Gastroesophageal sphincter (tissue), 4 donors: ENCODE measurements around the gene SLC4A2. TPM values are rescaled to one million over a fixed set of nuclear protein-coding genes. Genes with fewer than 3 reads are reported as not detected.

Experiments
- ATAC-seq: fragments of 150-250 bp; one replicate; pipeline ENCODE4 v1.9.1; 2016; ENCODE audit warnings: mild to moderate bottlenecking, moderate library complexity
- H3K27ac ChIP-seq, 4 donors: fragments of 200-600 bp; sonication (generic) in 3 of 4; 1 replicate in 3 of 4; 2 replicates in 1 of 4; pipeline ENCODE4 v1.5.1; 2016 to 2019
- H3K27me3 ChIP-seq: fragments of 200-600 bp; sonication (generic); one replicate; pipeline ENCODE4 v1.5.1; 2019
- H3K36me3 ChIP-seq, 2 donors: fragments of 200-600 bp; sonication (generic); one replicate each; pipeline ENCODE4 v1.5.1; 2019; ENCODE audit warnings: control low read depth in 1 of 2
- H3K4me1 ChIP-seq, 3 donors: fragments of 200-600 bp; sonication (generic); 1 replicate in 2 of 3; 2 replicates in 1 of 3; pipeline ENCODE4 v1.5.1; 2016 to 2019; ENCODE audit warnings: control low read depth in 2 of 3
- H3K4me3 ChIP-seq, 2 donors: fragments of 200-600 bp; sonication (generic); one replicate each; pipeline ENCODE4 v1.5.1; 2019; ENCODE audit warnings: mild to moderate bottlenecking in 1 of 2, moderate library complexity in 1 of 2
- H3K9me3 ChIP-seq, 3 donors: fragments of 200-600 bp; sonication (generic); one replicate each; pipeline ENCODE4 v1.5.1; 2017 to 2019; ENCODE audit warnings: control low read depth in 2 of 3
- EP300 ChIP-seq: sonication (generic); formaldehyde crosslinking; IDR thresholded peaks from one replicate; pipeline ENCODE4 v1.6.1; 2017; ENCODE audit warnings: antibody characterized with exemption, mild to moderate bottlenecking
- POLR2A ChIP-seq, 2 donors: fragments of 450-650 bp; IDR thresholded peaks; one replicate each; pipeline ENCODE4 v1.6.1; 2017; ENCODE audit warnings: antibody characterized with exemption in 2 of 2, mild to moderate bottlenecking in 2 of 2, moderate library complexity in 1 of 2
- POLR2AphosphoS5 ChIP-seq: sonication (generic); formaldehyde crosslinking; IDR thresholded peaks from one replicate; pipeline ENCODE4 v1.6.1; 2017; ENCODE audit warnings: antibody characterized with exemption
- WGBS, 2 donors: methylation state at CpG; one replicate each; pipeline ENCODE4 v1.1.5; 2018; ENCODE audit warnings: low coverage in 1 of 2; 5-methylcytosine and 5-hydroxymethylcytosine counted together
- total RNA-seq, 4 donors: library from RNA; depleted of rRNA; stranded (reverse); fragments of >200 nt; gene quantifications; one replicate each; pipeline ENCODE4 v1.1.0, GENCODE V29; 2016
- TF ChIP-seq, protein P1 (sequence below), 4 experiments: fragments of 200-600 bp in 2 of 4; fragments of 450-650 bp in 2 of 4; sonication (generic) in 1 of 4; IDR thresholded peaks; one replicate each; pipeline ENCODE4 v1.5.1; 2017 to 2019; ENCODE audit warnings: antibody characterized with exemption in 4 of 4, mild to moderate bottlenecking in 2 of 4, moderate library complexity in 2 of 4

Gene SLC4A2
- total RNA-seq, 4 donors from 2014 or later: 77.8 to 152 (median 95.7) TPM

DNA sequence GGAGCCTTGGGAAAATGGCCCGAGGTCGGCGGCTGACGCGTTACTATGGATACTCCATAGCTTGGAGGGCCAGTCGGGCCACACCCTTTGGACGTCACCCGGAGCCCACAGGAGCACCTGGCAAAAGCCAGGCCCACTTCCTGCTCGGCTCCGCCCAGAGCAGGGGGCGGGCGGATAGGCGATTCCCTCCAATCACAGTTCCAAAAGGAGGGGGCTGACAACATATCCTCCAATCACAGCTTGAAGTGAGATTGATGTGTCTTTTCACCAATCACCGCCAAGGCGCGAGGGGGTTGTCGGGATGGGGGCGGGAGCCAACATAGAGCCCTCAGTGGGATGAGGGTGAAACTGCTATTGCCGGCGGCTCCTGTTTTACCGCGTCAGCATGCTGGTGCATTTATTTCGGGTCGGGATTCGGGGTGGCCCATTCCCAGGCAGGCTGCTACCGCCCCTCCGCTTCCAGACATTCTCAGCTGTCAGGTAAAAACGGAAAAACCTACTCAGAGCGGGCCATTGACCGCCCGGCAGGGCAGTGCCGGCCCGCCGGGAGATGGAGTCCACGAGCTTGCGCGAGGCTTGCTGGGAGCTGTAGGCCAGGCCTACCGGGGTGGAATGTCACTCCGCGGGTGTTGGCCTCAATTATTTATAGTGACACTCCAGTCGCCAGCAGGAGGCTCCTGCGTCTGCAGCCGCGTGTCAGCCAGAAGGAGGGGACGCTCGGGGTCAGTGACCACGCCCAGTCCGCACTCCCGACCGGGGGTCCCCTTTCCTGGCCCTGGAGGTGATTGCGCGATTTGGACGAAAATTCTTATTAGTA is 31.1 kb upstream of the SLC4A2 start, which contains the start of gene ABCB8:
Gene ABCB8 (plus strand): TSS at position 320 of the 817 bp plus-strand sequence. CDS start 66 bp downstream, at position 386.
- Histone ChIP-seq H3K4me3 (peak within 1 kb of the TSS; percentile 37 to 73), H3K36me3 (peaks cover 0 to 22% of the 10 kb centered on the region in 2 donors), H3K27me3 (peaks cover 8% of the 10 kb centered on the region), H3K27ac (peak within 1 kb of the TSS; percentile 16 to 90 (median 84)), H3K9me3 (no peaks in the 10 kb centered on the region), H3K4me1 (peaks cover 0 to 23% (median 4%) of the 10 kb centered on the region in 3 donors)
- peak; percentile 97 for ATAC-seq
- 0% methylated on average over 5 of the region's 53 CpGs; no CpG with 5 or more reads in 1 of the 2 donors for WGBS, 2 donors
- TF ChIP-seq EP300 (no peak), POLR2AphosphoS5 (peak; percentile 48), POLR2A (IDR thresholded peaks at IDR 0.05) (peak; percentile 15 to 16)
- TF ChIP-seq, protein P1, sequence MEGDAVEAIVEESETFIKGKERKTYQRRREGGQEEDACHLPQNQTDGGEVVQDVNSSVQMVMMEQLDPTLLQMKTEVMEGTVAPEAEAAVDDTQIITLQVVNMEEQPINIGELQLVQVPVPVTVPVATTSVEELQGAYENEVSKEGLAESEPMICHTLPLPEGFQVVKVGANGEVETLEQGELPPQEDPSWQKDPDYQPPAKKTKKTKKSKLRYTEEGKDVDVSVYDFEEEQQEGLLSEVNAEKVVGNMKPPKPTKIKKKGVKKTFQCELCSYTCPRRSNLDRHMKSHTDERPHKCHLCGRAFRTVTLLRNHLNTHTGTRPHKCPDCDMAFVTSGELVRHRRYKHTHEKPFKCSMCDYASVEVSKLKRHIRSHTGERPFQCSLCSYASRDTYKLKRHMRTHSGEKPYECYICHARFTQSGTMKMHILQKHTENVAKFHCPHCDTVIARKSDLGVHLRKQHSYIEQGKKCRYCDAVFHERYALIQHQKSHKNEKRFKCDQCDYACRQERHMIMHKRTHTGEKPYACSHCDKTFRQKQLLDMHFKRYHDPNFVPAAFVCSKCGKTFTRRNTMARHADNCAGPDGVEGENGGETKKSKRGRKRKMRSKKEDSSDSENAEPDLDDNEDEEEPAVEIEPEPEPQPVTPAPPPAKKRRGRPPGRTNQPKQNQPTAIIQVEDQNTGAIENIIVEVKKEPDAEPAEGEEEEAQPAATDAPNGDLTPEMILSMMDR (IDR thresholded peaks at IDR 0.05): peak in 2 of 4 experiments; percentile 47 to 66

DNA sequence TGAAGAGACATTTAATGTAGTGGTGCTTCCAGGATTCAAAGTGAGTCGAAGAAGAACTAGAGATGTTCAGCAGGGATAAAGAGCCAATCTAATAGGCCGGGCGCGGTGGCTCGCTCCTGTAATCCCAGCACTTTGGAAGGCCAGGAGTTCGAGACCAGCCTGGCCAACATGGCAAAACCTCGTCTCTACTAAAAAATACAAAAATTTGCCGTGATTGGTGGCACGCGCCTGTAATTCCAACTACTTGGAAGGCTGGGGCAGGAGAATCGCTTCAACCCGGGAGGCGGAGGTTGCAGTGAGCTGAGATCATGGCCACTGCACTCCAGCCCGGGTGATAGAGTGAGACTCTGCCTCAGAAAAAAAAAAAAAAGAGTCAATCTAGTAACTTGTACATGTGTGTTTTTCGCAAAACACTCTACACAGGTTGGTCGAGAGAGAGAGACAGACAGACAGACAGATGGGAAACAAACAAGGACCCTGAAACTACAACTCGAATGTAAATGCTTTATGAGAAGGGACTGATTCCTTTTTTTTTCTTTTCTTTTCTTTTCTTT is 30.4 kb upstream of the SLC4A2 start:
- Histone ChIP-seq H3K9me3 (no peaks in the 10 kb centered on the region), H3K27ac (peak overlapping the region; percentile 16 to 90 (median 84)), H3K4me3 (peak overlapping the region; percentile 37 to 73), H3K4me1 (peaks cover 0 to 23% (median 4%) of the 10 kb centered on the region in 3 donors), H3K27me3 (peaks cover 1% of the 10 kb centered on the region), H3K36me3 (peaks cover 0 to 28% of the 10 kb centered on the region in 2 donors)
- no peak for TF ChIP-seq POLR2A (IDR thresholded peaks at IDR 0.05)
- TF ChIP-seq EP300: no peak
- TF ChIP-seq, protein P1 (IDR thresholded peaks at IDR 0.05): no peak
- no peak for TF ChIP-seq POLR2AphosphoS5
- ATAC-seq: no peak
- 48 to 92% methylated on average over 2 to 14 of the region's 17 CpGs for WGBS, 2 donors

DNA sequence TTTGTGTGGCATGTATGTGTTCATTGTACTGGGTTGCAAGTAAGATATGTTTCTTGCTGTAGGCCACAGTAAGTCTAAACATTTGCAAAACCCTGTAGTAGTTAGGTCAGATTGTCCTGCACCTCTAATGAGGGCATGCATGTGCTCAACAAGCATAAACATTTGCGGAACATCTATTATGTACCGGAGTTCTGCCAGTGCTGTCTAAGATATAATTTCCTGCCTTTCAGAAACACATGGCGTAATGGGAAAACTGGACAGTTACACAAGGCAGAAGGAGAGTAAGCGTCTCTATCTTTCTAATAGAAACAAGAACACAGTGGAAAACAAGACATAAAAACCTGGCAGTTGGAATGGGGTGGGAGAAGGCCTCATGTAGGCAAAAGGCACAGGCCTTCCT is 28.4 kb upstream of the SLC4A2 start:
- no peak for TF ChIP-seq POLR2A (IDR thresholded peaks at IDR 0.05)
- TF ChIP-seq, protein P1 (IDR thresholded peaks at IDR 0.05): no peak
- TF ChIP-seq EP300: no peak
- peak; percentile 6 for TF ChIP-seq POLR2AphosphoS5
- 75 to 100% methylated on average over 3 to 4 of the region's 4 CpGs for WGBS, 2 donors
- H3K9me3 ChIP-seq: no peaks in the 10 kb centered on the region
- peaks cover 0 to 23% (median 4%) of the 10 kb centered on the region in 3 donors for H3K4me1 ChIP-seq
- H3K27ac ChIP-seq: no peak overlapping the region
- H3K36me3 ChIP-seq: peaks cover 0 to 48% of the 10 kb centered on the region in 2 donors
- no peak overlapping the region for H3K4me3 ChIP-seq
- H3K27me3 ChIP-seq: no peaks in the 10 kb centered on the region
- ATAC-seq: no peak

DNA sequence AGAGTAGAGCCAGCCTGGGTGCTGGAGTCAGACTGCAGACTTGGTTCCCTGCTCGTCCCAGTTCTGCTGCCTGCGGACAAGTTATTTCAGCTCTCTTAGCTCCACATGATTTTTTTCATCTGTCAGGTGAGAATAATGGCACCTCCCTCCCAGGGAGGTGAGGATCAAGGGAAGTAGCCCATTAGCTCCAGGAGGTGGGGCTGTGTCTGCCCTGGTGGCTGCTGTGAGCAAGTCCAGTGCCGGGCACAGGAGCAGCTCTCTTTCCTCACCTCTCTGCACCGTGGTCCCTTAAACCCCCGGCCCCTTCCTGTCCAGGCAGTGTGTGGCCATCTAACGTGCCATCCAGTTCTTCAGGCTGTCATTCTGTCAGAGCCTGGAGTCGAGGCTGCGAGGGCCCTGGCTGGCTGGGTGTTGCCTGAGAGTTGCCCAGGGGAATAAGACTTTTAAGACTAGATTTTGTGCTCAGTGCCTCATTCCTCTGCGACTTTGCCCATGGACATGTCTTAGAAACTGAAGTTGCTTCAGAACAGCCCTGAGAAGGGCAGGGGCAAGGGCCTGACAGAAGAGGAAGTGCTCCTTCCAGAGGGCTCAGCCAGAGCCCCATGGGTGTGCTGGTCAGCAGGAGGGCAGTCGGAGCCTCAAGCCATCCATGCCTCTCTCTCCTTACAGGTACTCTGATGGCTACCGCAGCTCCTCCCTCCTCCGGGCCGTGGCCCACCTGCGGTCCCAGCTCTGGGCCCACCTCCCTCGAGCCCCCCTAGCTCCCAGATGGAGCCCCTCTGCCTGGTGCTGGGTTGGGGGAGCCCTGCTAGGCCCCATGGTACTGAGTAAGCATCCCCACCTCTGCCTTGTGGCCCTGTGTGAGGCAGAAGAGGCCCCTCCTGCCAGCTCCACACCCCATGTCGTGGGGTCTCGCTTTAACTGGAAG is 26.2 kb upstream of the SLC4A2 start:
- H3K4me1 ChIP-seq: peaks cover 0 to 17% (median 4%) of the 10 kb centered on the region in 3 donors
- TF ChIP-seq, protein P1 (IDR thresholded peaks at IDR 0.05): no peak
- TF ChIP-seq EP300 (no peak), POLR2A (IDR thresholded peaks at IDR 0.05) (no peak), POLR2AphosphoS5 (no peak)
- WGBS, 2 donors: 58 to 80% methylated on average over 3 to 4 of the region's 17 CpGs
- H3K27ac ChIP-seq: no peak overlapping the region
- no peaks in the 10 kb centered on the region for H3K9me3 ChIP-seq
- ATAC-seq: no peak
- H3K4me3 ChIP-seq: no peak overlapping the region
- no peaks in the 10 kb centered on the region for H3K27me3 ChIP-seq
- peaks cover 0 to 68% of the 10 kb centered on the region in 2 donors for H3K36me3 ChIP-seq
